ENCODE measurements around the gene TUBGCP6. TPM values are rescaled to one million over a fixed set of nuclear protein-coding genes. Genes with fewer than 3 reads are reported as not detected.
"Not testable (repeated sequence)": the region's sequence is repeated elsewhere in the genome, so short reads cannot be mapped to it uniquely, and the experiment has no call there.

TUBGCP6 gene
- polyA plus RNA-seq, 12 donors, result 18.2 to 36.0 (median 28.9) TPM; not detected in 1

DNA sequence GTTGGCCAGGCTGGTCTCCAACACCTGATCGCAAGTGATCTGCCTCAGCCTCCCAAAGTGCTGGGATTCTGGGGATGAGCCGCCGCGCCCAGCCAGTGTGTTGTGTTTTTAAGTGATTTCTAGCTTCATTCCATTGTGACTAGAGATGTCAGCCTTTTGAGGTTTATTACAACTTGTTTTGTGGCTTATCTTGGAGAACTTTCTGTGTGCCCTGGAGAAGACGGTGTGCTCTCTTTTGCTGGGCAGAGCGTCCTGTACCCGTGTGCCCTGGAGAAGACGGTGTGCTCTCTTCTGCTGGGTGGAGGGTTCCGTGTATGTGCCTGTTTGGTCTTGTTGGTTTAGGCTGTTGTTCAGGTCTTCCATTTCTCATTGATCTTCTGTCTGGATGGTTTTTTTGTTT, 31.6 kb downstream of the TUBGCP6 start:
- no peak for DNase-seq

GRCh38 chr22:50211147-50211546, 33.7 kb downstream of the TUBGCP6 start:
- DNase-seq, result no peak

GRCh38 chr22:50210378-50211139, 34.3 kb downstream of the TUBGCP6 start:
- DNase-seq, result no peak

GRCh38 chr22:50209893-50210292, 34.9 kb downstream of the TUBGCP6 start:
- DNase-seq, result peak; percentile 67

DNA sequence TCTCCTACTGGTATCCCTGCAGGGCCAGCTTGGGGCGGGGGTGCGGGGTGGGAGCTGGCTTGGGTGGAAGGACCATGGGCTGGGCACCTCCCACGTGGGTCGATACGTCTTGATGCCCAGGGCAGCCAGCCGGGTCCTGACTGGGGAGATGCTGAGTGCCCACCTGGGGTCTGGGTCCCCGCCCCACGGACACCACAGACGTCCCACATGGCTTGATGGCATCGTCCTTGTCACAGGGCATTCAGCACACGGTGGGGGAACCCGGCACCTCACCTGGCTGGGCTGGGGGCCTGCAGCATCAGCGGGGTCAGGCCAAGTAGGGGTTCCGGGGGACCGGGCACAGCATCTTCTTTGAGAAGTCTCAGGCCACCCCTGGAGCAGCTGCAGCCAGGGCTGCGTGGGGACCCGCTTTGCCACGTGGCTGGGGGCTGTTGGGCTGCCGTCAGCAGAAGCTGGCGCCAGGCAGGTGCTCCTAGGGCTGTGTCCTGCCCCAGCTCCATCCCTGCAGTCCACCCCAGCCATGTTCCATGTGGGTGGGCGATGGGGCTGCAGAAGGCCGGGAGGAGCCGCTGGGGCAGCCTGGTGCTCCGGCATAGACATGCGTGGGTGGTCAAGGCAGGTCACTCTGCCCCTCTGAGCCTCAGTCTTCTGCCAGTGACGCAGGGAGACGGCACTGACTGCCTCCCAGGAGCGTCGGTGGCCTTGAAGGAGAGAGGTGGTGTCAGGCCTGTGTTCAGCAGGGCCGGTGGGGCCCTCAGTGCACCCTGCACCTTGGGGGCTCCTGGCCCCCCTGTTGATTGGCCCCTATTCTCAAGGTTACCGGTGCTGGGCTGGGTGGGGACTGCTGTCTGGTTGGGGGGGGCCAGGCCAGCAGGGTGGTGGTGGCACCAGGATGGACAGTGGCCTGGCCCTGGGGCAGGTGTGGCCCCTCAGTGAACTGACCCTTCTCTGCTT, 35.6 kb downstream of the TUBGCP6 start:
- DNase-seq, result no peak

GRCh38 chr22:50208430-50208938, 36.3 kb downstream of the TUBGCP6 start:
- no peak for DNase-seq

- DNase-seq, result no peak
Observed at GRCh38 chr22:50207383-50208140, 37.3 kb downstream of the TUBGCP6 start.

DNA sequence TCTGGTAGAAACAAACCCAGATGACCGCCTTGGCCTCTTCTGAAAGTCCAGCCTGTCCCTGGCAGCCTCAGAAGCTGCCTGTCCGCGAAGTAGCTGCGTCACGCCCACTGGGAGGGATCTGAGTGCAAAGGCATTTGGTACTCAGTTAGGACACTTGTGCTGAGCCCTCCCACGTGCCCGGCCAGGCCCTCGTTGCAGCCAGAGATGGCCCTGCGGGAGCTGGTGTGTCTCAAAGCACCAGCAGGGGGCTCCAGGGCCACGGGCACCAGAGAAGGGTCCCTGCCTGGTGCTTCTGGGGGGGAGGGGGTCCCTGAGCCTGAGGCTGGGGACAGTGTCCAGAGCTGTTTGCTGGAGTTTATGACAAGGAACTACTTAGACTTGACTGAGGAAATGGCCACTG, 38.2 kb downstream of the TUBGCP6 start:
- DNase-seq, result no peak

GRCh38 chr22:50205781-50206569, 38.8 kb downstream of the TUBGCP6 start:
- DNase-seq, result no peak

- DNase-seq, result not testable (repeated sequence)
Observed at GRCh38 chr22:50204998-50205397, 39.8 kb downstream of the TUBGCP6 start.

- DNase-seq, result no peak
Observed at GRCh38 chr22:50204571-50204970, 40.3 kb downstream of the TUBGCP6 start.

- DNase-seq, result no peak
Observed at GRCh38 chr22:50203288-50203687, 41.5 kb downstream of the TUBGCP6 start.

- no peak for DNase-seq
Observed at GRCh38 chr22:50202130-50202666, 42.6 kb downstream of the TUBGCP6 start.

GRCh38 chr22:50201191-50202129, 43.4 kb downstream of the TUBGCP6 start:
- DNase-seq, result no peak

- DNase-seq, result peak; percentile 94
Observed at GRCh38 chr22:50200461-50201190, 44.2 kb downstream of the TUBGCP6 start, which contains the start of gene SELENOO. TSS of gene SELENOO (plus strand) at chr22:50201011. CDS start at chr22:50201037, 26 bp downstream.

GRCh38 chr22:50199829-50200460, 44.9 kb downstream of the TUBGCP6 start:
- DNase-seq, result no peak

DNA sequence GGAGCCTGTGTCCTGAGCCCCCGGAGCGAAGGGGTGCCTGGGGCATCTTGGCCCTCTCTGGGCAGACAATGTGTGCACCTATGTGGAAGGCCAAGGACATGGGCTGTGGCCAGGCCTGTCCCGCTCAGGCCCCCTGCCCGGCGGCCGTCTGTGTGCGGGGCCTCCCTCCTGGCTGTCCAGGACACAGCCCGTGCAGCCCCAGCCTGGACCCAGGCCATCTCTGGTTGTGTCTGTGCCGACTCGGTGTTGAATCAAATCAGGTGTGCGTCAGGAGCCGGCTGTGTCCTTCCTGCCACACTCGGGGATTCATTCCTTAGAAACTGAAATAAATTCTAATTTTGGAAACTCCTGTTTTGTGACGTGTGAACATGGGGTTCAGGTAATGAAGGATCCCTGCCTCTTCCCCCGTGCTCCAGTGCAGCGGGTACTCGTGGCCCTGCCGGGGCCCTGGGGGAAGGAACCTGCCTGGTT, 45.5 kb downstream of the TUBGCP6 start:
- DNase-seq, result no peak

- DNase-seq, result no peak
Observed at GRCh38 chr22:50198624-50199017, 46.2 kb downstream of the TUBGCP6 start.

Data from muscle of arm (tissue), 12 donors.